ENCODE data around the gene GRIP1.
"Not testable (repeated sequence)": the region's sequence is repeated elsewhere in the genome, so short reads cannot be mapped to it uniquely, and the experiment has no call there.

GRIP1 gene

GRCh38 chr12:66516133-66516532, 162.7 kb downstream of the GRIP1 start:
- DNase-seq (ENCODE audit: low spot score) = no peak

DNA sequence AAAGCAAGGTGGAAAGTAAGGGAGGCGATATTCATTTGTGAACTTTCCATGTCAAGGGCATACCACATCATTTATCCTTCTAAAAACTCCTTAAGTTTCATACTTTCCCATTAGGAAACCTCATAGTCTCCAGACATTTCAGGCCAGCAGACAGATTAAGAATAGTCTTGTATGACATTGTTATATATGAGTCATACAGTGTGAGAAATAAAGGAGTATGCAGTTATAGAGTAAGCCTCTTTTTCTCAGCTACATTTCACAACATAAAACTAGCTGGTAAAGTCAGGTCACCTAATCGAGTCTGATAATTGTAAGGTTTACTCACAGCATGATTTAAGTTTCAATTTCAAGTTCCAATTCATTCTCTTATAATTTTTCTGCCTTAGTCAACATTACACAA, 164.3 kb downstream of the GRIP1 start:
- no peak for DNase-seq (ENCODE audit: low spot score)

GRCh38 chr12:66508025-66508424, 170.9 kb downstream of the GRIP1 start:
- no peak for DNase-seq (ENCODE audit: low spot score)

- DNase-seq (ENCODE audit: low spot score) = no peak
Observed at GRCh38 chr12:66503746-66504145, 175.1 kb downstream of the GRIP1 start.

DNA sequence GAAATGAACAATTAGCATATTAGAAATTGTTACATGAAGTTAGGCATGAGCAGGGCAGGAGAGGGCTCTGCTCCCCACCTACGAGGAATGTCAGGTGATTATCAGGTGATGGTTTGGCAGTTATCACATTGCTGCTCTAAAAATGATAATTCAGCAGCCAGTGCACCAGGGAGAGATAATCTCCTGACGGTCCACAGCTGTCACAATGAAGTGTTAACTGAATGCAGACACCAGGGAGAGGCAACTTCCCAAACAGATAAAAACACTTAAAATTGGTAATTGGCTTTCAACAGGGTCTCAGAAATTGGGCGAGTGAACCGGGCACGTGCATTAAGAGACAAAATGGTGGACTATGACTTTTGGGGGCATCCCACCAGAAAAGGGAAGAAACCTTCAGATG, 176.0 kb downstream of the GRIP1 start:
- DNase-seq (ENCODE audit: low spot score) = no peak

DNA sequence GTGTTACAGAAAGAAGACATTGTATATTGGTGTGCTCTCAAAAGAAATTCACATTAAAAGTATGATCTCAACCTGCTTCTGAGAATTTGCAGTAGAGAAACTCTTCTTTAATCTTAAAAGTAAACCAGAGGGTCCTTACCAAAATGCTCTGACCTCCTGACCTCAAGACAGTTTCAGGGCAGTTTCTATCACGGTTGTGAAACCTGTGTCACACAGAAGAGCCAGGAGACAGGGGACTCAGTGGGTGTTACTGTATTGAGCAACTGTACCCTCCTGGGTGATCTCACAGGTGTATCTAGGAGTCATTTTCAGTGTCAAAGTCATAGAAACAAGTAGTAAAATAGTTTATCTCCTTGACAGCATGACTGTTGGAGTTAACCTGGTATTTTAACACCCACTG, 178.0 kb downstream of the GRIP1 start:
- DNase-seq (ENCODE audit: low spot score) = no peak

DNA sequence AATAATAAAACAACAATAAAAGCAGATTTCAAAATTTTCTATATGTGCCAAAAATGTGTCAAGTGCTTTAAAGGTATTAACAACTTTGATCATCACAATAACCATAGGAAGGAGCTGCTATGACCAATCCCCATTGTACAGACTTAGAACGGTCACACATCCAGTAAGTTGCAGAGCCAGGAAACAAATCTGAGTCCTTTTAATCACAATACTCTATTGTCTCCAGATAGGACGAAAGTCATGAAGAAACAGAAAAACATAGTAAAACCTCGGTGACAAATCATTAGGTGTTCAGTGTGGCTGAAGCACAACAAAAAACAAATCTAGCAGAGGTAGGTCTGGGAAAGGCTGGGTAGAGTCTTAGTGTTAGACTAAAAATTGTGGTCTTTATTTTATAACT, 178.8 kb downstream of the GRIP1 start:
- no peak for DNase-seq (ENCODE audit: low spot score)

GRCh38 chr12:66499000-66499399, 179.9 kb downstream of the GRIP1 start:
- DNase-seq (ENCODE audit: low spot score) = no peak

DNA sequence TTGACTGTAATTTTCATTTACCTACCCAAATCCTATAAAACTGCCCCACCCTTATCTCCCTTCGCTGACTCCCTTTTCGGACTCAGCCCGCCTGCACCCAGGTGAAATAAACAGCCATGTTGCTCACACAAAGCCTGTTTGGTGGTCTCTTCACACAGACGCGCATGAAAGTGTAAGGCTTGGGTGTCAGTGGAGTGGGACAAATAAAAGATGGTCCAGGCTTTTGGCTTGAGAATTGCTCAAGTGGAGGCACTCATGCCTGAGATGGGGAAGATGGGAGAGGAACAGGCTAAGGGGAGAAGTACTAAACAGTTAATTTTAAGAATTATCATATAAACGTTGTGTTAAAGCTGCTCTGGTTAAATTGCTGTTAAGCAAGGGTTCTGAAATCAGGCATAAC, 180.8 kb downstream of the GRIP1 start:
- not testable (repeated sequence) for DNase-seq (ENCODE audit: low spot score)

- no peak for DNase-seq (ENCODE audit: low spot score)
Observed at GRCh38 chr12:66497008-66497897, 181.6 kb downstream of the GRIP1 start.

- no peak for DNase-seq (ENCODE audit: low spot score)
Observed at GRCh38 chr12:66496595-66496994, 182.3 kb downstream of the GRIP1 start.

DNA sequence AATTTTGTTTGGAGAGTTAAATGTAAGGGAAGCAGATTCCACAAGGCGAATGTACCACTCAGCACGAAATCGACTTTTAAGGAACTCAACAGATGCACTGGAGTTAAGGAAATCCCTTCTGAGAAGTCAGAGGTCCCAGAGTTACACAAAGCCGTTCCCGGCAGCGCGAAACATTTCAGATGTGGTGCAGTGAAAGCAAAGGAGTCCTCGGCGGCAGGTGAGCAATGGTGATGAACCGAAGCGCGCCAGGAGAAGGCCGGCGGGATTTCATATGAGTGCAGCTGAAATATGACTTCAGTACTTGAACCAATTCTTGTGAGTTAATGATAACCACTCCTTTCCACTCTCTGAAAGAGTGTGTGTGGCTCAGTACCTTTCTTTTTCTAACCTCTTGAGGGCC, 183.2 kb downstream of the GRIP1 start:
- no peak for DNase-seq (ENCODE audit: low spot score)

- no peak for DNase-seq (ENCODE audit: low spot score)
Observed at GRCh38 chr12:66493819-66494218, 185.1 kb downstream of the GRIP1 start.

GRCh38 chr12:66491853-66492252, 187.0 kb downstream of the GRIP1 start:
- DNase-seq (ENCODE audit: low spot score) = no peak

DNA sequence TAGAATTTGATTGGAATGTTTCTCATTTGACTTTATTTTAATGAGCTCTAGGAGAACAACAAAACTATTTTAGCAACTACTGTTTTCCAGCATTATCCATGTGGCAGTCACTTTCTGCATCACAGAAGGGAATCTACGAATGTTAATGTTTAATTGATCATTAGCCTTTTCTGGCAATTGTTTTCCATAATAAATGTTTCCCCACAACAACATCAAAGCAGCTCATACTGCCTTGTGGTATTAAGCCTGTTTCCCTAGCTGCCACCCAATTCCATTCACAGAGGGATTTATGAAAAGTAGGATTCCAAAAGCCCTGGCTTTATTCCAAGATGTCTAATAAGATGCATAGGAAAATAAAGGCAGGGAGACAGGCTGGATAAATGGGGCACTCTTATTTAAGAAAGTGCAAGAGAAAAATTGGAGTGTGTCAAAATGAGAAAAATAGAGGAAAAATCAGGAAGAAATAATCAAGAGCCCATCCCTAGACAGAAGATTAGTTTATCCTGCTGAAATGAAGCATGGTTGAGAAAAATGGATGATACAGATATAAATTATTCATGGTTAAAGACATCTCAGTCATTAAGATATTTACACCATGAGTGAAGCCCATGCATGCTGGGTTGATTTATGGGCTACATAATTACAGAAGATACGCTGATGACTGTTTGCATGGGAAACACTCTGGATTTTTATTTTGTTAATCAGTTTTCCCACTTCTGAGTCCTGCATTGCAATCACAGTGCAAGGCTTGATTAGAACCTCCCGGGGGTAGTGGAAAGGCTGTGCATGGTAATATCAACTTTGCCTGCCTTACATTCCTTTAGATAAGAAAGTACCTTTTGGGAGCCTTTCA, 196.3 kb downstream of the GRIP1 start:
- no peak for DNase-seq (ENCODE audit: low spot score)

DNA sequence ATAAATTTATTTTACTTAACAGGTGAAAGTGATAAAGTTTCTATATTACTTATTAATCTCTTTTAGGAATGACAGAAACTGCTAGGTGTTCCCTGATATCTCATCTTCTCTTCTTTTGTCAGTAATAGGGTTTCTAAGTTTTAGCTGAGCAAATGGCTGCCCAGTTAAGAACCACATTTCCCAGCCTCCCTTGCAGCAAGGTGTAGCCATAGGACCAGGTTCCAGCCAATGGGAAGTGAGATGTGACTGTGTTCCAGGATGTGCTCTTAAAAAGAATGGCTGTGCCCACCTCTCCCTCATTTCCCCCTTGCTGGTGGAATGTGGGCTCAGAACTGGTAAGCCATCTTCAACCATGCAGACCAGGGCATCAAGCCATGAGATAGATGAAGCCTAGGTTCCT, 210.9 kb downstream of the GRIP1 start:
- DNase-seq (ENCODE audit: low spot score) = no peak

GRCh38 chr12:66461331-66461730, 217.5 kb downstream of the GRIP1 start:
- DNase-seq (ENCODE audit: low spot score) = no peak

DNA sequence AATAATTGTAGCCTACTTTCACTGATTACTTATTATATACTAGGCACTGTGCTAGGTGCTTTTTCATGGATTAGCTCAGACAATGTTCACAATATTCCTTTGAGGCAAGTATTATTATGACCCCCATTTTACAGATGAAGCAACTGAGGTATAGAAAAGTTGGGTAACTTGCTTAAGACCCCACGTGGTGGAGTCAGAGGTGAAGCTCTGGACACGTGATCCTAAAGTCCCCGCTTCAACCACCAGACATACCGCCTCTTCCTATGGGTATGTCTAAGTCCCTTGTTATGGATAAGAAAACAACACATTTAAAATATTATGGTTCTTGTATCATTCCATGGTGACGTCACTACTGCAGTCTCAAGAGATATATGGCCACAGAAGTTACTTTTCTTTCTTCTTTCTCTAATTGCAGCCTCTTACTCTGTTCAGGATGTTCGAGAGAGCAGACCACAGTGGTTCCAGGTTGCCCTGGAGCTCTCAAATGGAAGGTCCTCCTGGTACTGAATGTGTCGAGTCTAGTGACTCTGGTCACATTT, 218.9 kb downstream of the GRIP1 start:
- DNase-seq (ENCODE audit: low spot score) = no peak

DNA sequence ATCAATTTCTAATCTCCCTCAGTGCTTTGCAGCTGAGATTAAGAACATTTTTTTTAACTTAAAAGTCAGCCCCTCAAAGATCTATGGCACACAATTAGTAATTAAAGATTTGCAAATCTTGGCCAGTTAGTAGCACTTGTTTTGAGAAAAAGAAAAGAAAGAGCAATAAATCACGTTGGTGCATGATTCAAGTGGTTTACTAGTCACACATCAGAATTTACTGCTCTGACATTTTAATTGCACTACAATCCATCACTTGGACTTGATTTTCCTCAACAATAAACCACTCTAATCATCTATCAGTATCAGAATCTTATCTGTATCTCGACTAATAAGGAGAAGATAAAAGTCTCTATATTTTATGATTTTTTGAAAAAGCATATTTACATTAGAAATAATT, 222.3 kb downstream of the GRIP1 start:
- no peak for DNase-seq (ENCODE audit: low spot score)

- no peak for DNase-seq (ENCODE audit: low spot score)
Observed at GRCh38 chr12:66453844-66454243, 225.0 kb downstream of the GRIP1 start.

- no peak for DNase-seq (ENCODE audit: low spot score)
Observed at GRCh38 chr12:66453120-66453519, 225.8 kb downstream of the GRIP1 start.

GRCh38 chr12:66449531-66449930, 229.3 kb downstream of the GRIP1 start:
- no peak for DNase-seq (ENCODE audit: low spot score)

- no peak for DNase-seq (ENCODE audit: low spot score)
Observed at GRCh38 chr12:66447643-66448042, 231.2 kb downstream of the GRIP1 start.

Measured in CD4-positive, alpha-beta T cell treated with Interleukin-2 at 100 ng/mL for 4 hours (primary cell).